Muscle layer of colon (tissue), 2 donors: Measurements from ENCODE around the gene CACNA2D3.

Source experiments
- H3K27ac ChIP-seq: one replicate; pipeline ENCODE4 v1.7.0; 2013; ENCODE audit warnings: low read depth, mild to moderate bottlenecking, low read length, moderate library complexity
- H3K27me3 ChIP-seq, 2 donors: one replicate each; pipeline ENCODE4 v1.7.0; 2013; ENCODE audit warnings: low read length in 2 of 2, mild to moderate bottlenecking in 2 of 2; ENCODE audit not compliant: insufficient read depth in 2 of 2, control insufficient read depth in 1 of 2
- H3K36me3 ChIP-seq: one replicate; pipeline ENCODE4 v1.7.0; 2013; ENCODE audit warnings: mild to moderate bottlenecking, low read length; ENCODE audit not compliant: insufficient read depth
- H3K4me1 ChIP-seq: one replicate; pipeline ENCODE4 v1.7.0; 2013; ENCODE audit warnings: mild to moderate bottlenecking, low read length; ENCODE audit not compliant: insufficient read depth
- H3K4me3 ChIP-seq, 2 donors: one replicate each; pipeline ENCODE4 v1.7.0; 2013; ENCODE audit warnings: low read length in 2 of 2, low read depth in 1 of 2, mild to moderate bottlenecking in 1 of 2, moderate library complexity in 1 of 2
- H3K9ac ChIP-seq: one replicate; pipeline ENCODE4 v1.7.0; 2013; ENCODE audit warnings: low read length
- H3K9me3 ChIP-seq: one replicate; pipeline ENCODE4 v1.7.0; 2013; ENCODE audit warnings: mild to moderate bottlenecking, low read length
- donor health status: abdominal sarcoma.
- donor health status: Adenocarcinoma of cecum.

The CACNA2D3 gene

GRCh38 chr3:54570008-54570407, 447.7 kb downstream of the CACNA2D3 start:
- Histone ChIP-seq H3K27ac (no peak overlapping the region), H3K4me1 (no peaks in the 10 kb centered on the region), H3K27me3 (no peaks in the 10 kb centered on the region), H3K36me3 (no peaks in the 10 kb centered on the region), H3K4me3 (no peak overlapping the region), H3K9me3 (no peaks in the 10 kb centered on the region), H3K9ac (no peak overlapping the region)

GRCh38 chr3:54572197-54572895, 450.0 kb downstream of the CACNA2D3 start:
- Histone ChIP-seq H3K36me3 (no peaks in the 10 kb centered on the region), H3K4me3 (no peak overlapping the region), H3K27ac (no peak overlapping the region), H3K4me1 (no peaks in the 10 kb centered on the region), H3K9ac (no peak overlapping the region), H3K27me3 (no peaks in the 10 kb centered on the region), H3K9me3 (no peaks in the 10 kb centered on the region)

- Histone ChIP-seq H3K4me1 (no peaks in the 10 kb centered on the region), H3K27ac (no peak overlapping the region), H3K4me3 (no peak overlapping the region), H3K27me3 (no peaks in the 10 kb centered on the region), H3K36me3 (no peaks in the 10 kb centered on the region), H3K9ac (no peak overlapping the region), H3K9me3 (no peaks in the 10 kb centered on the region)
Observed at GRCh38 chr3:54573858-54574257, 451.5 kb downstream of the CACNA2D3 start.

- H3K9ac ChIP-seq, result no peak overlapping the region
- no peak overlapping the region for H3K27ac ChIP-seq
- H3K27me3 ChIP-seq, result no peaks in the 10 kb centered on the region
- H3K4me3 ChIP-seq, result no peak overlapping the region
- no peaks in the 10 kb centered on the region for H3K9me3 ChIP-seq
- no peaks in the 10 kb centered on the region for H3K4me1 ChIP-seq
- H3K36me3 ChIP-seq, result no peaks in the 10 kb centered on the region
Observed at GRCh38 chr3:54574906-54575617, 452.7 kb downstream of the CACNA2D3 start.

- Histone ChIP-seq H3K27ac (no peak overlapping the region), H3K36me3 (no peaks in the 10 kb centered on the region), H3K27me3 (no peaks in the 10 kb centered on the region), H3K4me3 (no peak overlapping the region), H3K9ac (no peak overlapping the region), H3K9me3 (no peaks in the 10 kb centered on the region), H3K4me1 (no peaks in the 10 kb centered on the region)
Observed at GRCh38 chr3:54575618-54575960, 453.2 kb downstream of the CACNA2D3 start.

- no peak overlapping the region for H3K4me3 ChIP-seq
- H3K36me3 ChIP-seq, result no peaks in the 10 kb centered on the region
- H3K9me3 ChIP-seq, result no peaks in the 10 kb centered on the region
- no peak overlapping the region for H3K9ac ChIP-seq
- no peak overlapping the region for H3K27ac ChIP-seq
- H3K4me1 ChIP-seq, result no peaks in the 10 kb centered on the region
- H3K27me3 ChIP-seq, result no peaks in the 10 kb centered on the region
Observed at GRCh38 chr3:54577313-54577712, 455.0 kb downstream of the CACNA2D3 start.

GRCh38 chr3:54578417-54578816, 456.1 kb downstream of the CACNA2D3 start:
- Histone ChIP-seq H3K27ac (no peak overlapping the region), H3K9ac (no peak overlapping the region), H3K9me3 (no peaks in the 10 kb centered on the region), H3K36me3 (no peaks in the 10 kb centered on the region), H3K27me3 (no peaks in the 10 kb centered on the region), H3K4me3 (no peak overlapping the region), H3K4me1 (no peaks in the 10 kb centered on the region)

GRCh38 chr3:54580453-54580852, 458.1 kb downstream of the CACNA2D3 start:
- Histone ChIP-seq H3K4me3 (no peak overlapping the region), H3K9me3 (no peaks in the 10 kb centered on the region), H3K9ac (no peak overlapping the region)

GRCh38 chr3:54582424-54582823, 460.1 kb downstream of the CACNA2D3 start:
- Histone ChIP-seq H3K9ac (no peak overlapping the region), H3K4me3 (no peak overlapping the region), H3K27me3 (no peaks in the 10 kb centered on the region), H3K4me1 (no peaks in the 10 kb centered on the region), H3K36me3 (no peaks in the 10 kb centered on the region), H3K9me3 (no peaks in the 10 kb centered on the region), H3K27ac (no peak overlapping the region)

More at GRCh38 chr3:54580453-54580852, 458.1 kb downstream of the CACNA2D3 start:
- Histone ChIP-seq H3K27me3 (no peaks in the 10 kb centered on the region), H3K4me1 (no peaks in the 10 kb centered on the region), H3K36me3 (no peaks in the 10 kb centered on the region), H3K27ac (no peak overlapping the region)

GRCh38 chr3:54591157-54591556, 468.8 kb downstream of the CACNA2D3 start:
- Histone ChIP-seq H3K27me3 (no peaks in the 10 kb centered on the region), H3K9me3 (no peaks in the 10 kb centered on the region), H3K36me3 (no peaks in the 10 kb centered on the region), H3K4me1 (no peaks in the 10 kb centered on the region), H3K4me3 (no peak overlapping the region), H3K27ac (no peak overlapping the region), H3K9ac (no peak overlapping the region)

GRCh38 chr3:54593653-54594052, 471.3 kb downstream of the CACNA2D3 start:
- Histone ChIP-seq H3K36me3 (no peaks in the 10 kb centered on the region), H3K4me1 (no peaks in the 10 kb centered on the region), H3K9ac (no peak overlapping the region), H3K4me3 (no peak overlapping the region), H3K27me3 (no peaks in the 10 kb centered on the region), H3K27ac (no peak overlapping the region), H3K9me3 (no peaks in the 10 kb centered on the region)

GRCh38 chr3:54596087-54596486, 473.7 kb downstream of the CACNA2D3 start:
- Histone ChIP-seq H3K36me3 (no peaks in the 10 kb centered on the region), H3K9me3 (no peaks in the 10 kb centered on the region), H3K9ac (no peak overlapping the region), H3K4me3 (no peak overlapping the region), H3K4me1 (peaks cover 8% of the 10 kb centered on the region), H3K27me3 (no peaks in the 10 kb centered on the region), H3K27ac (no peak overlapping the region)
